Common myeloid progenitor, CD34-positive (primary cell): ENCODE results near the gene PLLP.

Source experiments
- CTCF ChIA-PET: fragments of 350-600 bp; sonication (Branson Sonifier 250); formaldehyde crosslinking; loops from one replicate; lab custom pipeline; 2021; ENCODE audit warnings: antibody characterized with exemption; lab: Charles Lee
- POLR2A ChIA-PET: fragments of 350-600 bp; sonication (Branson Sonifier 250); formaldehyde crosslinking; loops from one replicate; lab custom pipeline; 2021; ENCODE audit warnings: antibody characterized with exemption; lab: Charles Lee
- DNase-seq, 3 donors: peaks; one replicate each; pipeline versions ENCODE4 v3.0.0 to v3.0.0-alpha.2; 2013
- H3K27ac ChIP-seq, 2 experiments: 1 replicate in 1 of 2; 2 replicates in 1 of 2; pipeline ENCODE4 v1.7.0; 2013; ENCODE audit warnings: inconsistent platforms in 2 of 2, low read length in 2 of 2, mild to moderate bottlenecking in 2 of 2, low read depth in 1 of 2, moderate library complexity in 1 of 2; ENCODE audit not compliant: severe bottlenecking in 2 of 2, insufficient read depth in 1 of 2, poor library complexity in 1 of 2
- H3K27me3 ChIP-seq, 5 experiments: replicated peaks in 2 of 5; 1 replicate in 3 of 5; 2 replicates in 2 of 5; pipeline versions ENCODE4 v1.6.1 to v1.7.0; 2013; ENCODE audit warnings: low read length in 4 of 5, mild to moderate bottlenecking in 2 of 5, moderate library complexity in 2 of 5, inconsistent platforms in 1 of 5; ENCODE audit not compliant: insufficient read depth in 5 of 5, control insufficient read depth in 4 of 5
- H3K36me3 ChIP-seq, 4 experiments: 1 replicate in 2 of 4; 2 replicates in 2 of 4; pipeline versions ENCODE4 v1.6.1 to v1.7.0; 2013; ENCODE audit warnings: low read length in 3 of 4, control low read depth in 1 of 4, mild to moderate bottlenecking in 1 of 4; ENCODE audit not compliant: control insufficient read depth in 4 of 4, insufficient read depth in 4 of 4
- H3K4me1 ChIP-seq, 4 experiments: 1 replicate in 3 of 4; 2 replicates in 1 of 4; pipeline versions ENCODE4 v1.6.1 to v1.7.1; 2013; ENCODE audit warnings: low read length in 3 of 4, mild to moderate bottlenecking in 3 of 4, control low read depth in 1 of 4, inconsistent platforms in 1 of 4, moderate library complexity in 1 of 4; ENCODE audit not compliant: control insufficient read depth in 4 of 4, insufficient read depth in 4 of 4; ENCODE audit errors: control extremely low read depth in 1 of 4
- H3K4me3 ChIP-seq, 7 experiments: 1 replicate in 4 of 7; 2 replicates in 3 of 7; pipeline versions ENCODE4 v1.5.1 to v1.7.0; 2013; ENCODE audit warnings: mild to moderate bottlenecking in 7 of 7, low read length in 6 of 7, moderate library complexity in 6 of 7, inconsistent platforms in 2 of 7, low read depth in 2 of 7, control low read depth in 1 of 7; ENCODE audit not compliant: insufficient read depth in 4 of 7, control insufficient read depth in 1 of 7; ENCODE audit errors: extremely low read depth in 1 of 7
- H3K9me3 ChIP-seq, 5 experiments: 1 replicate in 4 of 5; 2 replicates in 1 of 5; pipeline versions ENCODE4 v1.6.1 to v1.7.1; 2013; ENCODE audit warnings: low read length in 4 of 5, mild to moderate bottlenecking in 2 of 5, inconsistent platforms in 1 of 5, low read depth in 1 of 5, moderate library complexity in 1 of 5; ENCODE audit not compliant: control insufficient read depth in 4 of 5, insufficient read depth in 2 of 5; ENCODE audit errors: control extremely low read depth in 1 of 5
- WGBS: methylation state at CpG from one replicate; pipeline ENCODE4 v1.1.5; 2013; ENCODE audit not compliant: insufficient coverage; 5-methylcytosine and 5-hydroxymethylcytosine counted together

PLLP gene

GRCh38 chr16:57282510-57283213, 1.8 kb downstream of the PLLP start:
- H3K9me3 ChIP-seq = no peaks in the 10 kb centered on the region
- H3K27me3 ChIP-seq = peaks cover 2 to 40% (median 26%) of the 10 kb centered on the region in 5 experiments
- H3K27ac ChIP-seq = no peak overlapping the region
- ChIA-PET CTCF (interaction anchor here (1.5 kb wide), 1 partner anchor 10 kb away, joined by 4 read pairs; no protein-coding TSS in a partner anchor), POLR2A (no interaction called here)
- peaks cover 3 to 17% (median 13%) of the 10 kb centered on the region in 4 experiments for H3K4me1 ChIP-seq
- H3K36me3 ChIP-seq = no peaks in the 10 kb centered on the region
- 91% methylated on average over 6 of the region's 8 CpGs for WGBS
- no peak for DNase-seq
- H3K4me3 ChIP-seq = no peak overlapping the region

DNA sequence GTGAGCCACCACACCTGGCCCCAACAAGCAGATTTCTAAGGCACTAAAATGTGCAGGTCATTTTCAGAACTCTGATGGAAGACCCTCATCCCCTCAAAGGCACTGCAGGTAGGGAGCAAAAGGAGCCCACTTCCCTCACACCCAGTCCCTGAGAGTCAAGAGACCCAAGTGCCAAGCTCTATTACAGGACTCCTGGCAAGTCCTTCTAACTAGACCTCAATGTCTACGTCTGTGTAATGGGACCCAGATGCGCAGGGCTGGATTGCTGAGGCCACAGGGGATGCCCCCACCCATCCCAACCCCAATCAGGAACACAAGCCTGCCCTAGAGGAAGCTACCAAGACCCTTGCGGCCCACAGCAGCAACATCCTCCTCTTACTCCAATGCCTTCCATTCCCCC, 2.7 kb downstream of the PLLP start:
- CTCF ChIA-PET = interaction anchor here (0.7 kb wide), 1 partner anchor 135 kb away, joined by 3 read pairs; no protein-coding TSS in a partner anchor
- POLR2A ChIA-PET = no interaction called here
- Histone ChIP-seq H3K36me3 (no peaks in the 10 kb centered on the region), H3K9me3 (no peaks in the 10 kb centered on the region), H3K4me3 (no peak overlapping the region), H3K4me1 (peaks cover 5 to 21% (median 17%) of the 10 kb centered on the region in 4 experiments), H3K27ac (no peak overlapping the region), H3K27me3 (peaks cover 2 to 39% (median 26%) of the 10 kb centered on the region in 5 experiments)
- WGBS = no CpG with 5 or more reads among the region's 3 CpGs
- no peak for DNase-seq

- Histone ChIP-seq H3K4me1 (peaks cover 5 to 22% (median 17%) of the 10 kb centered on the region in 4 experiments), H3K27ac (no peak overlapping the region), H3K9me3 (no peaks in the 10 kb centered on the region), H3K4me3 (no peak overlapping the region), H3K36me3 (no peaks in the 10 kb centered on the region), H3K27me3 (peaks cover 0 to 30% (median 24%) of the 10 kb centered on the region in 5 experiments)
- 93% methylated on average over 5 of the region's 7 CpGs for WGBS
- ChIA-PET CTCF (interaction anchor here (0.6 to 1.7 kb wide), 3 partner anchors 8 to 60 kb away, joined by 3 to 4 read pairs (median 3); no protein-coding TSS in a partner anchor), POLR2A (no interaction called here)
- DNase-seq = no peak
Measured at GRCh38 chr16:57279780-57280638, 4.5 kb downstream of the PLLP start.

DNA sequence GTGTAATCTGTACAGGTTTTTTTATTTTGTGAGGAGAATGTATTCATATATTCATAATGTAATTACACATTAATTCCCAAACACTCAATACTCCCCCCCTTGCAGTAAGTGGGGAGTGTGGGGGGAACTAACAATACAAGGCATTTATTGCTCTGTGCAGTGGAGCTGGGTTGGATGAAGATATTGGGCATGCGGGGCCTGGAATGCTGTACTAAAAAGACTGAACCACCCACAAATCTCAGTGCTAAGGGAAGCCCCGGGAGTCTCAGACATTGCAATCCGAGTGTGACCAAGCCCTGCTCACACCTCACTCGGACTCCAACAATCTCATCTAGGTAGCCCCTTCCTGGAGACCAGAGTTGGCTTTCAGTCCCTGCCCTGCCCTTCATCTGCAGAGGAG, 6.0 kb downstream of the PLLP start:
- no peak for DNase-seq
- Histone ChIP-seq H3K9me3 (no peaks in the 10 kb centered on the region), H3K4me3 (no peak overlapping the region), H3K36me3 (no peaks in the 10 kb centered on the region), H3K27me3 (peaks cover 0 to 18% (median 14%) of the 10 kb centered on the region in 5 experiments), H3K27ac (no peak overlapping the region), H3K4me1 (peaks cover 3 to 11% (median 8%) of the 10 kb centered on the region in 4 experiments)
- WGBS = 85% methylated on average over 3 of the region's 4 CpGs
- CTCF ChIA-PET = interaction anchor here (1.0 to 1.7 kb wide), 3 partner anchors 18 to 23 kb away, joined by 3 to 5 read pairs (median 3); no protein-coding TSS in a partner anchor
- POLR2A ChIA-PET = interaction anchor here (0.7 kb wide), 1 partner anchor 88 kb away, joined by 3 read pairs; no protein-coding TSS in a partner anchor

- peaks cover 0 to 13% (median 5%) of the 10 kb centered on the region in 5 experiments for H3K27me3 ChIP-seq
- H3K36me3 ChIP-seq = no peaks in the 10 kb centered on the region
- ChIA-PET CTCF (interaction anchor here (1.5 kb wide), 1 partner anchor 20 kb away, joined by 5 read pairs; no protein-coding TSS in a partner anchor), POLR2A (interaction anchor here (0.9 kb wide), 1 partner anchor 22 kb away, joined by 5 read pairs; no protein-coding TSS in a partner anchor)
- no CpG with 5 or more reads among the region's 1 CpG for WGBS
- H3K27ac ChIP-seq = no peak overlapping the region
- H3K4me3 ChIP-seq = no peak overlapping the region
- DNase-seq = peak; percentile 35 to 79 (median 75)
- no peaks in the 10 kb centered on the region for H3K9me3 ChIP-seq
- peaks cover 3 to 11% (median 8%) of the 10 kb centered on the region in 4 experiments for H3K4me1 ChIP-seq
Measured at GRCh38 chr16:57277586-57277985, 6.9 kb downstream of the PLLP start.

- H3K4me3 ChIP-seq = no peak overlapping the region
- no peak overlapping the region for H3K27ac ChIP-seq
- CTCF ChIA-PET = interaction anchor here (1.3 kb wide), 1 partner anchor 31 kb away, joined by 4 read pairs; the partner anchor contains the start of gene ARL2BP
- POLR2A ChIA-PET = no interaction called here
- peaks cover 3 to 11% (median 8%) of the 10 kb centered on the region in 4 experiments for H3K4me1 ChIP-seq
- no peaks in the 10 kb centered on the region for H3K9me3 ChIP-seq
- no peak for DNase-seq
- H3K27me3 ChIP-seq = peaks cover 0 to 13% (median 2%) of the 10 kb centered on the region in 5 experiments
- WGBS = 22% methylated on average over 1 of the region's 5 CpGs
- no peaks in the 10 kb centered on the region for H3K36me3 ChIP-seq
Measured at GRCh38 chr16:57276596-57276995, 7.9 kb downstream of the PLLP start.
